ENCODE results near the gene PBRM1. TPM values are rescaled to one million over a fixed set of nuclear protein-coding genes. Genes with fewer than 3 reads are reported as not detected.

Gene PBRM1
- total RNA-seq, 1 experiment from 2014 or later: 74.2 TPM

- H2BK120ac ChIP-seq (ENCODE audit: low read depth, low read length, poor library complexity, severe bottlenecking): no peak overlapping the region
- no peak overlapping the region for H3K4me3 Mint-ChIP-seq
- no peaks in the 10 kb centered on the region for H3K9me3 Mint-ChIP-seq
- H3K14ac ChIP-seq (ENCODE audit: insufficient read depth, low read length): no peak overlapping the region
- no peaks in the 10 kb centered on the region for H3K23me2 ChIP-seq (ENCODE audit: insufficient read length, low read depth, low read length, poor library complexity, severe bottlenecking)
- no peaks in the 10 kb centered on the region for H4K20me1 ChIP-seq (ENCODE audit: control insufficient read depth, insufficient read depth, insufficient read length)
- no peak overlapping the region for H3K4me2 ChIP-seq (ENCODE audit: insufficient read depth, insufficient read length, low read length)
- H3K56ac ChIP-seq (ENCODE audit: insufficient read length, low read depth, low read length): no peak overlapping the region
- no CpG with 5 or more reads among the region's 3 CpGs for WGBS (ENCODE audit: extremely low coverage, insufficient read length, low lambda C conversion rate)
- H2AK5ac ChIP-seq (ENCODE audit: insufficient read length, low read length): no peak overlapping the region
- no peak overlapping the region for H4K8ac ChIP-seq (replicated peaks; ENCODE audit: insufficient read length, low read depth, low read length)
- H3K36me3 Mint-ChIP-seq (ENCODE audit: insufficient read depth in 1 of 3, low read depth in 3 of 3): peaks cover 9 to 52% (median 25%) of the 10 kb centered on the region in 3 experiments; a peak in 6 of 7 replicates
- no peak overlapping the region for H4K5ac ChIP-seq (ENCODE audit: insufficient read length, low read depth, low read length)
- H4K91ac ChIP-seq (ENCODE audit: insufficient read length, low read depth, low read length): no peak overlapping the region
- H3K4ac ChIP-seq (ENCODE audit: low read depth, low read length): no peak overlapping the region
- peaks cover 3% of the 10 kb centered on the region; the same call in 1 of the 2 replicates for H3K4me1 ChIP-seq (ENCODE audit: insufficient read depth, low read length)
- no peaks in the 10 kb centered on the region for H3K79me1 ChIP-seq (ENCODE audit: insufficient read depth, low read depth, low read length, poor library complexity, severe bottlenecking)
- H2BK20ac ChIP-seq (ENCODE audit: low read depth, low read length, poor library complexity, severe bottlenecking): no peak overlapping the region
- DNase-seq: no peak
- H3K27me3 Mint-ChIP-seq (ENCODE audit: low read depth): no peaks in the 10 kb centered on the region
- no peak overlapping the region for H2AFZ ChIP-seq (ENCODE audit: low read length)
- no peak overlapping the region for H2BK12ac ChIP-seq (ENCODE audit: insufficient read length, low read depth, low read length)
- no peak overlapping the region for H3K23ac ChIP-seq (ENCODE audit: insufficient read length, low read depth, low read length)
- H3K27ac ChIP-seq (ENCODE audit: insufficient read length, low read depth, low read length): no peak overlapping the region
- no peaks in the 10 kb centered on the region for H3K79me2 ChIP-seq (ENCODE audit: insufficient read depth, low read length)
- H2BK5ac ChIP-seq (ENCODE audit: insufficient read length, low read length): no peak overlapping the region
- TF ChIP-seq CTCF (conservative IDR thresholded peaks at IDR 0.05): no peak
- H3T11ph ChIP-seq (ENCODE audit: low read length): no peak overlapping the region
- peaks cover 7 to 9% of the 10 kb centered on the region in 2 experiments; a peak in 2 of 4 replicates for H3K4me1 Mint-ChIP-seq
- H3K27ac Mint-ChIP-seq: peak overlapping the region in 2 of 3 experiments; percentile 50 to 77; a peak in 2 of 7 replicates
- H3K9ac ChIP-seq (ENCODE audit: extremely low read depth, insufficient read length, low read length): no peak overlapping the region
- H3K18ac ChIP-seq (ENCODE audit: insufficient read length, low read depth, low read length): no peak overlapping the region
- H3K27me3 ChIP-seq (ENCODE audit: insufficient read depth, low read length): no peaks in the 10 kb centered on the region
- H3K9me3 ChIP-seq (ENCODE audit: control insufficient read depth, low read depth, low read length): no peaks in the 10 kb centered on the region
- no peak overlapping the region for H2BK15ac ChIP-seq (ENCODE audit: low read depth, low read length)
Measured at GRCh38 chr3:52552089-52552488, 133.6 kb downstream of the PBRM1 start.

Data from H9 (cell line).